Measurements from ENCODE around the gene NLN. TPM values are rescaled to one million over a fixed set of nuclear protein-coding genes. Genes with fewer than 3 reads are reported as not detected.
"Not testable (repeated sequence)": the region's sequence is repeated elsewhere in the genome, so short reads cannot be mapped to it uniquely, and the experiment has no call there.

Gene NLN
- total and polyA plus RNA-seq, 2 of the 13 experiments (the other 11 are each of a cell fraction or from before 2014, with no cell fraction given) = 11.9 to 36.7 TPM

DNA sequence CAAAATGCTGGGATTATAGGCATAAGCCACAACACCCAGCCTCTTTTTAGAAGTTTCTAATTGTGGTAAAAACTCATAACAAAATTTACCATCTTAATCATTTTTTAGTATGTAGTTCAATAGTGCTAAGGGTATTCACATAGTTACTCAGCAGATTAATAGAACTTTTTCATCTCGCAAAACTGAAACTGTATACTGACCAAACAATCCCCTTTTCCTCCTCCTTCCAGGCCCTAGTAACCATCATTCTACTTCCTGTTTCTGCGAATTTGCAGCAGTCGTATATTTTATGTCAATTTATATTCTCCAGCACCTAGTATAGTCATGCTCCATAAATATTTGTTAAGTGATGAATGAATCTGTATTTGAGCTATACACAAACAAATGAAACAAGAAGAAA lies 118.1 kb downstream of the NLN start (continued):
- TF ChIP-seq, protein P1, sequence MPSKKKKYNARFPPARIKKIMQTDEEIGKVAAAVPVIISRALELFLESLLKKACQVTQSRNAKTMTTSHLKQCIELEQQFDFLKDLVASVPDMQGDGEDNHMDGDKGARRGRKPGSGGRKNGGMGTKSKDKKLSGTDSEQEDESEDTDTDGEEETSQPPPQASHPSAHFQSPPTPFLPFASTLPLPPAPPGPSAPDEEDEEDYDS (CRISPR knock-in tag; IDR thresholded peaks at IDR 0.05) = no peak
- TF ChIP-seq MIXL1 (CRISPR knock-in tag; IDR thresholded peaks at IDR 0.05) (no peak), MLLT10 (CRISPR knock-in tag; IDR thresholded peaks at IDR 0.05) (no peak)

DNA sequence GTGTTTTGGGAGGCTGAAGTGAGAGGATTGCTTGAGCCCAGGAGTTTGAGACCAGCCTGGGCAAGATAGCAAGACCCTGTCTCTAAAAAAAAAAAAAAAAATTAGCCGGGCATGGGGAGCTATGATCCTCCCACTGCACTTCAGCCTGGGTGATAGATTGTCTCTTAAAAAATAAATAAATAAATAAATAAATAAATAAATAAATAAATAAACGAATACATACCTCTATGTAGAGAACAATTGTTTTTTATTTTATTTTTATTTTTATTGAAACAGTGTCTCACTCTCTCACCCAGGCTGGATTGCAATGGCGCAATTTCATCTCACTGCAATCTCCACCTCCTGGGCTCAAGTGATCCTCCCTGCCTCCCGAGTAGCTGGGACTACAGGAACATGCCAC lies 122.8 kb downstream of the NLN start:
- 59% methylated on average over 4 of the region's 4 CpGs for WGBS (ENCODE audit: low lambda C conversion rate)
- H3K27ac ChIP-seq (ENCODE audit: extremely low read length, insufficient read depth, low read length); POLR2A ChIA-PET; in situ Hi-C loops (cut with HindIII; ENCODE audit: extremely low pct_ligation_motif_present, low pct_unique_long_range_greater_than_20kb); H3K27me3 ChIP-seq (ENCODE audit: control insufficient read depth in 1 of 2, insufficient read depth in 2 of 2, low read length in 2 of 2); CTCF ChIA-PET (ENCODE audit: low intra/inter-chr PET ratio, low total read pairs); H3K9me3 ChIP-seq (ENCODE audit: low read length); H3K4me3 ChIP-seq (replicated peaks in 1 of 3; ENCODE audit: insufficient read depth in 1 of 3, low read depth in 2 of 3, low read length in 3 of 3); H4K20me1 ChIP-seq (ENCODE audit: insufficient read depth, low read length); intact Hi-C loops (cut with micrococcal nuclease; ENCODE audit: unreplicated experiment); H2AFZ ChIP-seq (ENCODE audit: low read length); H3K79me2 ChIP-seq (ENCODE audit: insufficient read depth, low read length); BruUV-seq (replicated peaks); DNase-seq (ENCODE audit: low spot score); H3K9ac ChIP-seq (ENCODE audit: insufficient read depth, low read depth, low read length); ATAC-seq; H3K36me3 ChIP-seq (replicated peaks in 1 of 2; ENCODE audit: control insufficient read depth in 1 of 2, insufficient read depth in 2 of 2, low read length in 2 of 2); H3K4me2 ChIP-seq (ENCODE audit: low read depth, low read length); FAIRE-seq: not testable (repeated sequence)
- H3K4me1 ChIP-seq (ENCODE audit: insufficient read depth, low read length) = peaks cover 16% of the 10 kb centered on the region

DNA sequence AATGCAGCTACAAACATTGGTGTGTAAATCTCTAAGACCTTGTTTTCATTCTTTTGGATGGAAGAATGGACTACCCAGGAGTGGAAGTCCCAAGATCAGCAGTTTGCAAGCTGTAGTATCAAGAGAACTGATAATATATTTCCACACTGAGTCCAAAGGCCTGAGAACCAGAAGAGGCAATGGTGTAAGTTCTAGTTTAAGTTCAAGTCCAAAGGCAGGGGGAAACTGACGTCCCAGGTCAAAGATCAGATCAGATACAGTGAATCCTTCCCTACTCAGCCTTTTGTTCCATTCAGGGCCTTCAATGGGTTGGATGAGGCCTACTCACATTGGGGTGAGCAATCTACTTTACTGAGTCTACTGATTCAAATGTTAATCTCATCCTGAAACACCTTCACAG lies 124.1 kb downstream of the NLN start:
- WGBS (ENCODE audit: low lambda C conversion rate) = 0% methylated on average over 1 of the region's 1 CpG
- ATAC-seq = no peak
- BruUV-seq (replicated peaks) = no TSS peak

More for the DNA sequence above, 124.1 kb downstream of the NLN start:
- ChIA-PET CTCF (ENCODE audit: low intra/inter-chr PET ratio, low total read pairs) (no interaction called here), POLR2A (interaction anchor here (0.7 kb wide), 1 partner anchor 79 kb away, joined by 3 read pairs; no protein-coding TSS in a partner anchor)
- intact Hi-C loops (cut with micrococcal nuclease; ENCODE audit: unreplicated experiment) = no loop called here
- DNase-seq (ENCODE audit: low spot score) (peak; percentile 10), FAIRE-seq (no peak)
- TF ChIP-seq SKI (IDR thresholded peaks at IDR 0.05; ENCODE audit: partially characterized antibody) (peak; percentile 65), HNF4A (CRISPR knock-in tag; IDR thresholded peaks at IDR 0.05) (peak; percentile 16; the same call in 1 of the 2 replicates), NKX3-1 (CRISPR knock-in tag; IDR thresholded peaks at IDR 0.05) (no peak), SALL1 (CRISPR knock-in tag; IDR thresholded peaks at IDR 0.05) (no peak), HNF4G (IDR thresholded peaks at IDR 0.05; ENCODE audit: borderline replicate concordance, low read depth, low read length) (peak; percentile 37; the same call in 1 of the 2 replicates), HNF4G (CRISPR knock-in tag; IDR thresholded peaks at IDR 0.05; ENCODE audit: borderline replicate concordance, low read depth) (no peak), NCOR1 (IDR thresholded peaks at IDR 0.05; ENCODE audit: borderline replicate concordance, low read length) (peak; percentile 46; the same call in 1 of the 2 replicates)
- TF ChIP-seq, protein P2, sequence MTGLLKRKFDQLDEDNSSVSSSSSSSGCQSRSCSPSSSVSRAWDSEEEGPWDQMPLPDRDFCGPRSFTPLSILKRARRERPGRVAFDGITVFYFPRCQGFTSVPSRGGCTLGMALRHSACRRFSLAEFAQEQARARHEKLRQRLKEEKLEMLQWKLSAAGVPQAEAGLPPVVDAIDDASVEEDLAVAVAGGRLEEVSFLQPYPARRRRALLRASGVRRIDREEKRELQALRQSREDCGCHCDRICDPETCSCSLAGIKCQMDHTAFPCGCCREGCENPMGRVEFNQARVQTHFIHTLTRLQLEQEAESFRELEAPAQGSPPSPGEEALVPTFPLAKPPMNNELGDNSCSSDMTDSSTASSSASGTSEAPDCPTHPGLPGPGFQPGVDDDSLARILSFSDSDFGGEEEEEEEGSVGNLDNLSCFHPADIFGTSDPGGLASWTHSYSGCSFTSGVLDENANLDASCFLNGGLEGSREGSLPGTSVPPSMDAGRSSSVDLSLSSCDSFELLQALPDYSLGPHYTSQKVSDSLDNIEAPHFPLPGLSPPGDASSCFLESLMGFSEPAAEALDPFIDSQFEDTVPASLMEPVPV (CRISPR knock-in tag; IDR thresholded peaks at IDR 0.05) = no peak
- TF ChIP-seq, protein P3, sequence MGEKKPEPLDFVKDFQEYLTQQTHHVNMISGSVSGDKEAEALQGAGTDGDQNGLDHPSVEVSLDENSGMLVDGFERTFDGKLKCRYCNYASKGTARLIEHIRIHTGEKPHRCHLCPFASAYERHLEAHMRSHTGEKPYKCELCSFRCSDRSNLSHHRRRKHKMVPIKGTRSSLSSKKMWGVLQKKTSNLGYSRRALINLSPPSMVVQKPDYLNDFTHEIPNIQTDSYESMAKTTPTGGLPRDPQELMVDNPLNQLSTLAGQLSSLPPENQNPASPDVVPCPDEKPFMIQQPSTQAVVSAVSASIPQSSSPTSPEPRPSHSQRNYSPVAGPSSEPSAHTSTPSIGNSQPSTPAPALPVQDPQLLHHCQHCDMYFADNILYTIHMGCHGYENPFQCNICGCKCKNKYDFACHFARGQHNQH (CRISPR knock-in tag; IDR thresholded peaks at IDR 0.05) = no peak
- H3K27me3 ChIP-seq (ENCODE audit: control insufficient read depth in 1 of 2, insufficient read depth in 2 of 2, low read length in 2 of 2) = no peaks in the 10 kb centered on the region
- no peaks in the 10 kb centered on the region for H3K79me2 ChIP-seq (ENCODE audit: insufficient read depth, low read length)
- no peak overlapping the region for H2AFZ ChIP-seq (ENCODE audit: low read length)
- peaks cover 24% of the 10 kb centered on the region for H3K4me1 ChIP-seq (ENCODE audit: insufficient read depth, low read length)
- no peak overlapping the region for H3K4me2 ChIP-seq (ENCODE audit: low read depth, low read length)
- no peak overlapping the region for H3K27ac ChIP-seq (ENCODE audit: extremely low read length, insufficient read depth, low read length)
- no peak overlapping the region for H3K9ac ChIP-seq (ENCODE audit: insufficient read depth, low read depth, low read length)
- H3K9me3 ChIP-seq (ENCODE audit: low read length) = no peaks in the 10 kb centered on the region
- no peak overlapping the region for H3K4me3 ChIP-seq (replicated peaks in 1 of 3; ENCODE audit: insufficient read depth in 1 of 3, low read depth in 2 of 3, low read length in 3 of 3)
- in situ Hi-C loops (cut with HindIII; ENCODE audit: extremely low pct_ligation_motif_present, low pct_unique_long_range_greater_than_20kb) = no loop called here
- no peaks in the 10 kb centered on the region for H4K20me1 ChIP-seq (ENCODE audit: insufficient read depth, low read length)
- H3K36me3 ChIP-seq (replicated peaks in 1 of 2; ENCODE audit: control insufficient read depth in 1 of 2, insufficient read depth in 2 of 2, low read length in 2 of 2) = no peaks in the 10 kb centered on the region

All from HepG2 (cell line).